ENCODE results near the gene IMMP2L.

The IMMP2L gene

DNA sequence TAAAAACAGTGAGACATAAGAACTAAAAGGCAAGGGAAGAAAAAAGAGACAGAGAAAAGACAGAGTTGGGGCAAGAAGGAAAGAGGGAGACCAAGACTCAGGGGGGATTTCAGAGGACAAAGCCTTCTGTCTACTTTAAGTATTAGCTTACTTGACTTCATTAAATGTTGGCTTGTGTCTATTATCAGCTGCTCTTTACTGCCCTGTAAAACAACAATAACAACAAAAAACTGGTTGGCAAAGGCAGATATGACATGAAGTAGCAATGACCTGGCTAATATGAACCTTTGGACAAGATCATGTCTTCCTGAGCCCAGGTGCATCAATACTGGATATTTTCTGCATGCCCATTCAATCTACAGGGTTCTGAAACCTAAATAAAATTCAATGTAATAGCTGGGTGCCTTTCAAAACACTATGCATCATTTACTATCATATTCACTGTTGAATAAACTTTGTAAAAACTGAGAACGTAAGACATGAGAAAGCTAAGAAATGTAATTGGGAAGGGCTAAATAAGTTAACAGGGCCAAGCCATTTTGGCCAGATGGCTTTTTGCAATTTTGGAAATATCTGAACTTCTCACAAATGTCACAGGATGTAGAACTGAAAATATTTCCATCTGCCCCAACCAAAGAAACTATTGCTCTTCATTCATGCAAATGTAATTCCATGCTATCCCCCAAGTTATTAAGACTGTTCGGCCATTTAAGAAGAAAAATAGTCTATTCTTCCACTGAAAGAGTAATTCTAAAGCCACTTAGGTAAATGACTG, 422.0 kb downstream of the IMMP2L start:
- no peak for DNase-seq

DNA sequence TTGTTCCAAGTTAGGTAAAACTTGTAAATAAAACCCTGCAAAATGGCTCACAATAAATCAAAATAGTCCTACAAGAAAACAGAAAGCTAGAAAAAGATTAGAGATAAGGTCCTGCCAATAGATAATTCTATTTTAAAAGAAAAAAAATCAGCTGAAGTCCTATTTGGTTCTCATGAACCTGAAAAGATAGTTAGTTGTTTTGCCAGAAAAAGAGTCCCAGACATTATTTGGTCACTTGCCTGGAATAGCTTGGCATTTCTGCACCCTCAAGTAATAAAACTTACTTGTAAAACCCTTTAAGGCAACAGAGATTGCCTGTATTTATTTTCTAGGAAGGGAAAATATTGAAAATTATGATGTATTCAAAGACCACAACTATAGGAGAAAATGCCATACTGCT, 423.7 kb downstream of the IMMP2L start:
- no peak for DNase-seq

DNA sequence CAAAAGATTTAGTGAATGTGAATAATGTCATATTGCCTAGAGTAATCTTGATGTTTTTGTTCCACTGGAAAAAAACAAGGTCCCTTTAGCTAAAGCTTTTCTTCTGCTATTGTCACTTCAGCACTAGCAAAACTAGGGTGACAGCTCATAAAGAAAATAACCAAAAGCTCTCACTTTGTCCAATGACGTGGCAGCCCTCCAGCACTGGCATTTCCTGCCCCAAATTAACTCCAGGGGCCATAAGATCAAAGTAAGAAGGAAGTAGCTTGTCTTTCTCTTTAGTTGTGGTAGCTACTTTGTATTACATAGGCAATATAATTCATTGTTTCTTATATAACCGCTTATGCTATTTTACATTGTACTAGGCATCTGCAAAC, 424.1 kb downstream of the IMMP2L start:
- DNase-seq, result peak; percentile 86

DNA sequence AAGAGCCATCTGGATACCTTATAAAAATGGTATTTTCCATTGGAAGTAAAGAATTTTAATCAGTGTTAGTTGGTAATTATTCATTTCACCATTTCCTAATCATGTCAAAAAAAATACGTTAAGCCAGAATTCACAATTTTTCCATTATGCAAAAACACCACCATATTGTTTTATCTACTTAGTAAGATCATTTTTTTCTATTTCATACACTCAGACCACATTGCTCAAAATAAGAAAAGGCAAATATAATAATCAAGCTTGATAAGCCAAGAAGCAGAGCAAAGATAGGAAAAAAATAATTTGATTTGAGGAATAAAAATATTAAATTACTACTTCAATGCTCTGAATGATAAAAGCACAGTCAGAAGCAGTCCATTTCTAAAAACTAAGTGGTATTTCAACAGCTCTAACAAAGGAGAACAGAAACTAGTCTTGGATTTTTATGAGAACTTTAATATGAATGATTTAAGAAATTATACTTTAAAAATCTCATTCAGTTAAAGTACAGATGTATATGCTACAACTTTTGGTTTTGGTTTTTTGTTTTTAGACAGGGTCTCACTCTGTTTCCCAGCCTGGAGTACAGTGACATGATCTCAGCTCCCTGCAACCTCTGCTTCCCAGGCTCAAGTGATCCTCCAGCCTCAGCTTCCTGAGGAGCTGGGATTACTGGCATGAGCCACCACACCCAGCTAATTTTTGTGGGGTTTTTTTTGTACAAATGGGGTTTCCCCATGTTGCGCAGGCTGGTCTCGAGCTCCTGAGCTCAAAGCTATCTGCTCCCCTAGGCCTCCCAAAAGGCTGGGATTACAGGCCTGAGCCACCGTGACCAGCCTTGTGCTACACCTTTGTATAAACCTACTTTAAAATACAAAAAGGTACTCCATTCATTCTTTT, 424.7 kb downstream of the IMMP2L start:
- DNase-seq, result peak; percentile 38

DNA sequence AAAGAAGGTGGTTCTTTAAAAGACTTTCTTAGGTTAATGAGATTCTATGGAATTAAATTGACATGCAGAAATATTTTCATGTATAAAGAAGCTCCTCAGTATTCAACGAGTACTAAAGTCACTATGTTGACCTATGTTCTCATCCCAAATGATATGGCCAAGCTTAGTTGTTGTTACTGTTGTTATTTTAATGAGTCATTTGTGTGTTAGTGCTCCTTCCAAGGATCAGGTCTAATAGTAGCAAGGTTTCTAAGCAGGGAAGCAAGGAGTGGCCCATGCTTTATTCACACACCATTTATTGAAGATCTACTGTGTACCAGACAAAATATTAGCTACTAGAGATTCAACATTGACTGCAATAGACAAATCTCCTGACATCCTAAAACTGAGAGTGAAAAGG, 429.5 kb downstream of the IMMP2L start:
- DNase-seq, result no peak

DNA sequence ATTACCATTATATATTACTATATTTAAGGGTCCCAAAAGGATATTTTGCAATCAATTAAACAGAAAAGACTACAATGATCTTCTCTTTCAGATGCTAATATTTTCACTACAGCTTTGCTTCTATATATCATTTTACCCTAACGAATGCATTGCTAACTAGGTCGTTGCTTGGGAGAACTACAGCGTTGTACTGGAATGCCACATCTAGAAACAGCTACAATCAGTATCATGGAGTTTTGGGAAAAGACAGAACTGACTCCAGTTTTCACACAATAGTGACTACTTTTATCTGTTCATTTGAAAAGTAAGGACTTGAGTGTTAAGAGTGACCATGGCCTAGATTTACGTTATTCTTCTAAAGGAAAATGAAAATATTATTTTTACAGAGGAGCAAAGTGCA, 432.9 kb downstream of the IMMP2L start:
- DNase-seq, result no peak

DNA sequence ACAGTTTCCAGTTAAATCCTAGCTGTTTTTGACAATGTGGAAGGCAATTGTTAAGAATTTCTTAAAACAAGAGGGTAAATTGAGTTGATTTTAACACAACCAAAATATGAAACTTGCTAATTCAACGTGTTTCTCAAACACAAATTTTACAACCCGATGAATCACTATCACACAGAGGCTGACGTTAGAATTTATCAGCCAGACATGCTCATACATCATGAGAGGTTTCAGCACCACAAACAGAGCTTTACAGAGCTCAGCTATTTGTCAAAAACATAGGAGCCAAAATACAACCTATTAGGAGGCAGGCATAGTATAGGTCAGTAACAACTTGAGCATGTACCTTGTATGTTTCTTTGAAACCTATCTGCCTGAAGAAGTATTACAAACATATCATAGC, 435.3 kb downstream of the IMMP2L start:
- peak; percentile 39 for DNase-seq

DNA sequence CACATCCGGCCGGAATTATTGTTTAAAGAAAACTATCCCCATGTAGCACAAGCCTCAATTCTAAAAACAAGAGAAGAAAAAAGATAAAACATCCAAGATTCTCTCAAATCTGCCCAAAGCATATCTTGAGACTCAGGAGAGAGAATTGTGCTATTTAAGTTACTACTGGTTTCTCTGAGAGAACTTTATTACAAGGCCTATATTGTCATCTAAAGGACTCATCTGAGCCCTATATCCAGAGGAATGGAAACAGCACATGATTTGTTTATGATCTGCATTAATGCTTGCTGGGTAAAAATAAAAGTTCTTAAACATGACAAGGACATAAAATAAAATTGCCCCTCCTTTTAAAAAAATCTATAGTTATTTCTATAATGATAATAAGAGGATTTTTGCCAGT, 446.3 kb downstream of the IMMP2L start:
- DNase-seq, result no peak

DNA sequence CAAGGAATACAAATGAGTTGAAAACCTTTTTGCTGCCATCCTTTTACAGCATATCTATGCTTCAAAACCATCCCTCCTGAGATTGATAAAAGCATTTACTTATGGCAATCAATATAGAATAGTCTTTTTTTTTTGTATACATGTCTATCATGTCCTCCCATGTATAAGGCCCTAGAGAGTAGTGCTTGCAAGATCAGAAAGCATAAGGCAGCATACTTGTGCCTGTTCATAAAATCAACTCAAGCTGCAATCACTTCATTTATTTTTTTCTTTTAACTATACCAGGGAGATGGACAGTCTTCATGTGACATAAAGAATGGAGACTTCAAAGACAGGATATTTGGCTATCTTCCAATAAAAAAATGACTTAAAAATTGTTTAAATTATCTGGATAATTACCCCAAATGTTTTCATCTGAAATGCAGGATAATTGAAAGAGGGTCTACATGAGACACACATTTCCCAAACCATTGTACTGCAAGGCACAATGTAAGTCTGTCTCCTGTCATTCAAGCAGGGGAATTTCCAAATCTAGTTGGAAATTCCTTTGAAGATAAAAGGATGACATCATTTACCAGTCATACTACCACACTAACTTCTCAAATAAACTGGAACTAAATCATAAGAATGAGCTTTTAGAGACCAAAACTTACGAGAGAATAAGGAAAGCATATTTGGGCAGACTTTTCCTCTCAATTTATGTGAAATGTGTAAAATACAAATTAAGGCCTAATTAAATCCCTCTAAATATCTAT, 448.9 kb downstream of the IMMP2L start:
- peak; percentile 49 for DNase-seq

DNA sequence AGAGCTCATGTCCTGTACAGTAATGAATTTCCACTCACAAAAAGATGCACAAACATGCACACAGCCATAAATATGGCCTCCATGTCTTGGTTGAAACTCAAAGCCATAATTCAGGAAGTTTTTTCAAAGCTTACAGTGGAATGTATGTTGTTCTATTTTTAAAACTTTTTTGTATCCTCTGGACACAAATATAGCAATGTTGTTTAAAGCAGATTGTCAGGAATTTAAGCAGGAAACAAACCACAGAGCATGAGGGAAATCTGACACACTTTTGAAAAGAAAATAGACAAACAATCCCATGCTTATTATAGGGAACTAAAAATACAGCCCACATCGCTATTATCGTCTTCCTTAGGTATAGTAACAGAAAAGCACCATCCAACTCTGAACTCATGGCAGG, 449.9 kb downstream of the IMMP2L start:
- DNase-seq, result peak; percentile 55

DNA sequence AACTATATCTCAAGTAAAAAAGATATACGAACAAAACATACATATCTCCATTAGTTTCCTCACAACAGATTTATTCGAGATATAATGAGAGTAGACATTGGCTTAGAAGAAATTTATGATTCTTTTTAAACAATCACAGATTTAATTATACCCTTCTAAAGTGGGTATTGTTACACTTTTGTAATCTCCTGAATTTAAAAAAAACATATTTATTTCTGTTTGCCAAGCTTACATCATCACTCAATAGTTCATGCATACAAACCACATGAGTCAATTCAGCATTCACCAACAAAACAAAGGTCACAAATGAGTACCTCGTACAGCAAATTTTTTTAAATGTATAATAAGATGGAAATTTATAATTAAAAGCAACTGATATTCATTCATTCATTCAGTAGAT, 453.8 kb downstream of the IMMP2L start:
- DNase-seq, result no peak

DNA sequence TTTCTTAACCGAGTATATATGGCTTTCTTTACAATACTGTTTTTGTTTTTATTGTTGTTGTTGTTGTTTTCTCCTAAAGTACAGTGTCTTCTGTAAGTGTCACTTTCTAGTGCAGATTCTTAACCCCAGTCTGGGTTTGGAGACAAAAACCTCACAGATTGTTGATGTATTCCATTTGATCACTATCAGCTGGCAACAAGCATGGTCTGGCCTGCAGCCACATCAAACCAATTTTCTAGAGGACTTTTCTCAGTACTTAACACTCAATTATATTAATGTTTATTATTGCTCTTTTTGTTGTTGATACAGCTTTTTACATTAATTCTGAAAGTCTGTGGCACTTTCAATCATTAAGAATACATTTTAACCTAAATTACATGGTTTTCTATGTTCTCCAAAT, 454.3 kb downstream of the IMMP2L start:
- DNase-seq, result no peak

DNA sequence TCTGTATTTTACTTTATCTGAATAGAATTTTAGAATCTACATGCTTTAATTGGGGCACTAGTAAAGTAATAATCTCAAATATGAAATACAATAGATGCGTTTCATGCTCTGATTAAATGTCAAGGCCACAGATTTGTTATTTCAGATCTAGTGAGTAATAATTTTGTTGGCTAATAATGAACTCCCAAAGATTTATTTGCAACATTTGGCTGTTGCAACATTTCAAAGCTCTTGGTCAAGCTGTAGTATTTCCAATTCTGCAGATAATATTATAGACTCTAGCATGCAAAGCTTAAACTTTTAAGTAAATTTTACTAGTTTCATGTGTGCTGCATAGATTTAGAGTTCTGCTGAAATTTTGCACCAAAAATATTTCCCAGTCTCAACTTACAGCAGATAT, 454.7 kb downstream of the IMMP2L start:
- no peak for DNase-seq

DNA sequence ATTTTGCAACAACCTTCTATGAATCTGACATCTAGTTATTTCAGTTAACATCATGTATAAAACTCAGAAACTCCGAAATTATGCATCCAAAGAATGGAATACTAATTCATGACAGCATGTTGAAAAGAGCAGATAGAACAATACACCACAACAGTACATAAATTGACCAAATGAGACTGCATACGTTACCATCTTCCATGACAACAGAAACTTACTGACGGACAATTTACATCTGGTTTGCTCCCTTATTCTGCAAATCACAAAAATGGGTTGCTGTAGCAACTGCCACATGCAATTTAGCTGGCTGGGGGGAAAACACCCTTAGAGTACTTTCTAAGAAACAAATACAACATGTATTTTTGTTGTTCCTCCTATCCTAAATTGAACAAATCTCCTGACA, 457.0 kb downstream of the IMMP2L start:
- DNase-seq, result no peak

DNA sequence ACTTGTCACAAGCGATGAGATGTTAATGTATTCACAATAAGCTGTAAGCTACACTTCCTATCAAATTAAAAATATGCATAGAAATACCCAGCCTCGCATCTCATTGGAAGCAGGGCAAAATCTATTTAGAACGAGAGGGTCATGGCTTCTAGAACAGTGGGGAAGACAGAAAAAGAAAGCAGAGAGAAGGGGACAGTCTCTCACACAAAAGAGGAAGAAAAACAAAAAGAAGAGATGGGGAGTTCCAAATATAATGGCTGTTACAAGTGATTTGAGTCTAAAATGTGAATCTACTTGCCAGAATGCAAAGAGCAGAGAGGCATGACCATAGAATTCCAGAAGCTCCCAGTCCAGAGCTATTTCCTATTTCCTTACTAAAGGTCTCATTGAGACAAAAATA, 457.6 kb downstream of the IMMP2L start:
- no peak for DNase-seq

DNA sequence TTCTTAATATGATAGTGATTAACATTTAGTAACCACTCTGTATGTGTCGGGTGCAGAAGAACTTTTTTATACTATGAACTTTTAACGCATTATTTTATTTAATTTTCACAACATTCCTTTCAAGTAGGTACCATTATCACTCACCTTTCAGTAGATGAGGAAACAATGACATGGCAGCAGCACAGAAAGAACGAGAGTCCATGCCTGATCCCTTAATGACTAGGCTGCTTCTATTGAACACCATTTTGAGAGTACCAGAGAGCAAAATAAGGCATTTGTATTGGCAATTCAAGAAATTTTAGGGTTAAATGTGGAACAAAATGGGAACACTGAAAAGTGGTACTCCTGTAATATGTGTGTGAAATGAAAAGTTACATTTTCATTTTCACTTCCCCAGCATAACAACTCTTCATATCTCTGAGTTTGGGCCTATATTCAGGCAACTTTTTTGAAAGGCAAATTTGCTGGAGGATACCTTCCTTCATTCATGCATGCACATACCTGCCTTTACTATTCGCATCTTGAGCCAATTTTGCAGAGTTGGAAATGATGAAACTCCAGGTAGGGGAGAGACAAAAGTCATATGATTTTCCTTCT, 458.5 kb downstream of the IMMP2L start:
- DNase-seq, result no peak

DNA sequence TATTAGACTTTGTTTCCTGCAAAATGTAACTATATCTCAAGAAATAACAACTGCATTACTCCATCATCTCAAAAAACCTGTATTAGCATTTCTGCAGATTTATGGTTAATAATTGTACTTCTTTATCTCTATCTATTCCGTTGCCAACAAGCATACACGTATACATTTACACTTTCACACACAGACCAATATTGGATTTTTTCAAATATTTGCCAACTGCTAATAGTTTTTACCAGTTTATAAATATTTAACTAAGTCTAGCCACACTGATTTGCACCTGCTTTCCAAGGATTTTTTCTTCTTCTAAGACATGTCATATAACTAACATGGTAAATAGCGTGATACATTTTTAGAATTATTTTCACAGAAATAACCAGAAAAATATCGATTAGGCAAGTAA, 459.2 kb downstream of the IMMP2L start:
- no peak for DNase-seq

DNA sequence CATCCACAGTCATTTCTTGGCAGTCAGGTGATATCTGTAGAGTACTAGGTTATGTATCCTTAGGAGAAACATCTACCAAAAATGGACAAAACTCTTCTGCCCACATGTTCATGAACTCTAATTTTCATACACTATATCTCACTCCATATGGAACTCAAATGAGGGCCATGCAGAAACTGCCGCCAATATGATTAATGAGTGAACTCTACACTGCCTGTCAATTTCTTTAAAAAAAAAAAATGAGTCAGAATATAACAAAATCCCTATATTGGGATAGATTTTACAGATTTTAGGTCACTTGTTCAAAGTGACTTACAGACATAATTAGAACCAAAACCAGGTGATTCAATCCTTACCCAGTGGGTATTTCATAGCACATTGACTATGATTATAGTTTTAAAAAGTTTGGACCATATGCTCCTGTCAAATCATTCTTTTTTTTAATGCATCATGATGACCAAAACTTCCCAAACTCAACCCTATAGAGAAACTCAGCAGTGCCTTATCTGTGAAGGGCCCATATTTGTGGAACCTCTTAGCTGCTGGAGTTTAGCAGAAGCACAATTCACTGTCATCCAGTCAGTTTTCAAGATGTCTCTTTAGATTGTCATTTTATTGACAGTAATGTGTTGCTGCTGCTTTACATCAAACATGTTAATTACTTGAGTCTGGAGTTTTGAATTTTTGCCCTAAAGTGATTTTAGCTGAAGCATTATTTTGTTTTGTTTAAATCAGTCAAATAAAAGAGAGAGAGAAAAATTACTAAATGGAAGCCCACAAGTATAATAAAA, 460.2 kb downstream of the IMMP2L start:
- DNase-seq, result no peak

DNA sequence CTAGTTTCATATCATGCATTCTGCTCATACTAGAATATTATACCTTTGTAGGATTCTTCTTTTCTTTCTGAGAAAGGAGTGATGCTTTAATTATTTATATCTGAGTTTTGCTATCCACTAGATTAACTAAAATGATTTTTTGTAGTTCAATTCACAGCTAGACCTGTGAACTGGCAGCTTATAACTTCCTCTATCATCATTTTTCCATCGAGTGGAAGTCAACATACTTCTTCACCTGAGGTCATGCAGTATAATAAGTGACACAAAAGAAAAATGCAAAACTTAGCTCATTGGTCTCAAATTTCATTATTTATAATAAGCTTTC, 463.4 kb downstream of the IMMP2L start:
- DNase-seq, result no peak

DNA sequence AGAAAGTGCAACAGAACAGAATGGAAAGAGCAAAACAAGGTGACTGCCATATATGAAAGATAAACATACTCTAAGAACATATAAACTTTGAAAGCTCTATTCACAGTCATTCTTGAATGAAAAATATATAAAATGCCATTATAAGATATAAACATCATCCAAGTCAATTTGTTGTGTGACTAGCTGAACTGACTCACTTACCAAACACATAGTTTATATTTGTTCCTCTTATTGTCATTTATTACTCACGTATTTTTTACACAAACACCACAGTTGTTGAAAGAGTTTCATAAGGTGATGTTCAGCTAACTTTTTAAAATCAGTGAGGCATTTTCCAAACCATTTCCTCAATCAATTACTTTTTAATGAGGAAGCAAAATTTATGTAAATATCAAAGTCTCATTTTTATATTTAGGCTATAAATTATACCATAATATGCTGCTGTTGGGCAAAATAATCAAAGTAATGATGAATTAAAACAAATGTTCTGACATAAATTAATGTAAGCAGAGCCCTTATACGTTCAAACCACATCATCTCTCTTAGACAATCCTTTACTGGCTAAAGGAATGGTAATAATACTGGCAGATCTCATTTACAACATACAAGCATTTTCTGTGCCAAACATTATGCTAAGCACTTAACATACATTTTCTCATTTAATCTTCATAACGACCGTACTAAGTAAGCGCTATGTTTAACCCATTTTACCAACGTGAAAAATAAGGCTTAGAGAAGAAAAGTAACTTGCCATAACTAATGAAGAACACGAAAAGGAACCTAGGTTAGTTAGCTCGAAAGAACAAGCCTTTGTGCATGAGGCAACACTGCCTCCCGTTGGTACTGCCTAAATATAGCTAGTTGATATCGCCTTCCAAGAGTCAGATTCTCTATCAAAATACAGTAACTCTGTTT, 464.0 kb downstream of the IMMP2L start:
- peak; percentile 46 for DNase-seq

DNA sequence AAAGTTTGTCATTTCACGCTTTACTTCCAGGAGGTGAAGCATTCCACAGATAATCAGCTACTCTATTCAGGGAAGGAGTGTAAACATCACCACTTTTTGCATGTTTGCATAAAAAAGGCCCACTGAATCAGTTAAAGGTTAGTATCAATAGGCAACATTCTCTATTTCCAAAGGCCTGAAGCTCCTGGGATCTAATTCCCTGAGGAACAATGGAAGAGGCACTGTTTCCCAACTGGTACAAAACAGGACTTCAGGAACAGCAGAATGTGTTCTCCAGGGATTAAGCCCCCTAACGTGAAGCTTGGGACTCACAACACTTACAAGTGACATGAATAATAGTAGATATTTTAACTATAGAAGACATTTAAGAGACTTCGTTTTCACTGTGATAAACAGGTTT, 465.3 kb downstream of the IMMP2L start:
- DNase-seq, result no peak

Data from fibroblast of skin of scalp (primary cell).